Measurements from ENCODE around the gene PPP4R3B. TPM values are rescaled to one million over a fixed set of nuclear protein-coding genes. Genes with fewer than 3 reads are reported as not detected.
A peak's percentile ranks its signal among the peaks of the same experiment; 100 is the strongest.

Gene PPP4R3B
- total RNA-seq, 1 donor from 2014 or later, result 22.9 TPM

DNA sequence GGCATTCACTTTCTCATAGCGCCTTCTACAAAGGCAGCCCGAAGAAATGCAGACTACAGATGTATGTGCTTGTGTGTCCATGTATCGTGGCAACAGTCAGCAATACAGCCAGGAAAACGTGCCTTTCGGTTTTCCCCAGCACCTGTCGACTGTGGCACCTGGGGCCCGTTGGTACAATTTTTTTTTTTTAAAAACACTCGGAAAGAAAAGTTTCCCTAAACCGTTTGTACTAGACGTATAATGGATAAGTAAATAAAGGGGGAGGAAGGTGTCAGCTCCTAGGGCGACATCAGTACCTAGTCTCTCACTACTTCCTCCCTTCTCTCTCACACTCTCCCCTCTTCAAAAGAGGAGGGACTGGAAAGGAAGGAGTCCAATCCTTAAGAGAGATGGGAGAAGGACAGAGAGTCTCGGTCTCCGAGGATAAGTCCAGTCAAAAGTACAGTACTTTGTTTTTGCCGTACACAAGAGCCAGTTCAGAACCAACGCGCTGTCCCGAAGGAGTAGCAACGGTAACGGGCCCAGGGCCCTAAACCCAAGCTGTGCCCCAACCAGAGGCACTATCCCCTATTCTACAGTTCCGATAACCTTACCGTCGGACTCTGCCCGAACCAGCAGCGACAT is 759 bp downstream of the PPP4R3B start:
- H3K27ac ChIP-seq (replicated peaks), result peak overlapping the region; percentile 94
- no peaks in the 10 kb centered on the region for H3K27me3 ChIP-seq (ENCODE audit: low read depth)
- TF ChIP-seq, protein P1, sequence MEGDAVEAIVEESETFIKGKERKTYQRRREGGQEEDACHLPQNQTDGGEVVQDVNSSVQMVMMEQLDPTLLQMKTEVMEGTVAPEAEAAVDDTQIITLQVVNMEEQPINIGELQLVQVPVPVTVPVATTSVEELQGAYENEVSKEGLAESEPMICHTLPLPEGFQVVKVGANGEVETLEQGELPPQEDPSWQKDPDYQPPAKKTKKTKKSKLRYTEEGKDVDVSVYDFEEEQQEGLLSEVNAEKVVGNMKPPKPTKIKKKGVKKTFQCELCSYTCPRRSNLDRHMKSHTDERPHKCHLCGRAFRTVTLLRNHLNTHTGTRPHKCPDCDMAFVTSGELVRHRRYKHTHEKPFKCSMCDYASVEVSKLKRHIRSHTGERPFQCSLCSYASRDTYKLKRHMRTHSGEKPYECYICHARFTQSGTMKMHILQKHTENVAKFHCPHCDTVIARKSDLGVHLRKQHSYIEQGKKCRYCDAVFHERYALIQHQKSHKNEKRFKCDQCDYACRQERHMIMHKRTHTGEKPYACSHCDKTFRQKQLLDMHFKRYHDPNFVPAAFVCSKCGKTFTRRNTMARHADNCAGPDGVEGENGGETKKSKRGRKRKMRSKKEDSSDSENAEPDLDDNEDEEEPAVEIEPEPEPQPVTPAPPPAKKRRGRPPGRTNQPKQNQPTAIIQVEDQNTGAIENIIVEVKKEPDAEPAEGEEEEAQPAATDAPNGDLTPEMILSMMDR (IDR thresholded peaks at IDR 0.05; ENCODE audit: borderline replicate concordance), result no peak
- H3K4me3 ChIP-seq, result peak overlapping the region; percentile 87
- no peaks in the 10 kb centered on the region for H3K9me3 ChIP-seq (replicated peaks)
- H3K4me1 ChIP-seq, result peaks cover 79% of the 10 kb centered on the region
- intact Hi-C loops (cut with micrococcal nuclease), result no loop called here
- no peak for DNase-seq
- peaks cover 40% of the 10 kb centered on the region for H3K36me3 ChIP-seq

DNA sequence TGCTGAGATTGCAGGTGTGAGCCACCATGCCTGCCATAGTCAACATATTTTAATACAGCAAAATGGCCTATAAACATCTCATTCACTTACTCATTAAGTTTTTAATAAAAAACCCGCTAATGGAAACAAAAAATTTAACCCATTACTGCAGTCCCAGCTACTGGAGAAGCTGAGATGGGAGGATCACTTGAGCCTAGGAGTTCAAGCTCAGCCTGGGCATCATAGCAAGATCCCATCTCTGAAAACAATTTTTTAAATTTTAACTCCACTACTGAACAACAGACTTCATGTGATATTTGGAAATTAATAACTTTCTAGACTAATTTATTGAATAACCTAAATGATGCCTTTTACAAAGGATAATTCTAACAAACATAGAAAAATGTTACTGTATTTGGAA is 5.4 kb downstream of the PPP4R3B start:
- Histone ChIP-seq H3K9me3 (replicated peaks) (no peaks in the 10 kb centered on the region), H3K27ac (replicated peaks) (no peak overlapping the region), H3K4me1 (peaks cover 66% of the 10 kb centered on the region), H3K27me3 (ENCODE audit: low read depth) (no peaks in the 10 kb centered on the region), H3K36me3 (peaks cover 44% of the 10 kb centered on the region), H3K4me3 (no peak overlapping the region)
- DNase-seq, result no peak
- TF ChIP-seq, protein P1 (IDR thresholded peaks at IDR 0.05; ENCODE audit: borderline replicate concordance), result no peak
- intact Hi-C loops (cut with micrococcal nuclease), result no loop called here

DNA sequence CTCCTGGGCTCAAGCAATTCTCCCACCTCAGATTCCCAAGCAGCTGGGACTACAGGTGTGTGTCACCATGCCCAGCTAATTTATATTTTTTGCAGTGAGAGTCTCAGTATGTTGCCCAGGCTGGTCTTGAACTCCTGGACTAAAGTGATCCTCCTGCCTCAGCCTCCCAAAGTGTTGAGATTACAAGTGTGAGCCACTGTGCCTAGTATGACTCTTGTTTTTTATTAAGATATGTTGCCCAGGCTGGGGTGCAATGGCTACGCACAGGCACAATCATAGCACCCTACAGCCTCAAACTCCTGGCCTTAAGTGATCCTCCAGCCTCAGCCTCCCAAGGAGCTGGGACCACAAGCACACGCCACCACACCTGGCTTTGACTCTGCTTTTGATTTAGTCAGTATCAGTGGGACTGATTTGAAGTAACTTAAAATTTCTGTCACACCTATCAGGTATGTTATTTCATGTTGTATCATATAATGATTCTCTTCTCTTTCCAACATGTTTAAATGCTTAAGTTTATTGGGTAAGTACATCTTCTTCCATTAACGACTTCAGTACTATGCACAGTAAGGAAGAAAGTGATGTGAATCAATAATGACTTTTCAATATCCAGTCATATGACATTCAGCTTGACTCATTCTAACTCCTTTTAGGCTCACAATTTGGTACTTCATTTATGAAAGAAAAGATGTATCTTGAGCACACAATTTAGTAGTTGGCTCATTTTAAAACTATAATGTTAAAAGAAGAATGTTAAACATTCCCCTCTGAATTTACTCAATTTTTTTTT is 6.3 kb downstream of the PPP4R3B start:
- Histone ChIP-seq H3K27ac (replicated peaks) (no peak overlapping the region), H3K4me1 (peaks cover 58% of the 10 kb centered on the region)
- TF ChIP-seq, protein P1 (IDR thresholded peaks at IDR 0.05; ENCODE audit: borderline replicate concordance), result no peak

DNA sequence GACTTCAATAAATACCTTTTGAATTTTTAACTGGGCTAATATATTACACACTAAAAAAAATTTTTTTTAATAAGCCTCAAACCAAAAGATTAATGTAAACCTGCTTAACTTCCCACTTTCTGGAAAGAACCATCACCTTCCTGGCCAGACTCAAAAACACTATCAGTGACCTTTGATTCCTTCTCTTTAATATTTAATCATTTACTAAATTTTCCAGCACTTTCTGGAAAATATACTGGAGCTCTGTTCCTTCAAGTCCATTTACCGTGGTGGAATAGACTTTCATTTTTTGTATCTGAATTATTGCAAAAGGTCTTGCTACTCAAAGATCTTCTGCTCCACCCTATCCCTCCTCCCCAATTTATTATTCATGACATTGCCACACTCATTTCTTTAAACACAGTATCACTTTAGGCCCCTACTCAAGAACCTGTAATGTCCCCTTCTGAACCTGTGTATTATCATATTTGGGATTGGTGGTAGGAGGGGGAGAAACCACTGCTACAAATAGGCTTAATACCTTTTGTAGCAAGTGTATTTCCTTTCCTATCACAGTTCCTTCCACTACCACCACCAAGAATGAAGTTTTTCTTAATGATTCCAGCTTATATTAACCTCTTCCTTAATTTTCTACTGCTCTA is 7.4 kb downstream of the PPP4R3B start:
- Histone ChIP-seq H3K36me3 (peaks cover 45% of the 10 kb centered on the region), H3K4me1 (peaks cover 47% of the 10 kb centered on the region)
- intact Hi-C loops (cut with micrococcal nuclease), result no loop called here

More for the DNA sequence above, 6.3 kb downstream of the PPP4R3B start:
- no peaks in the 10 kb centered on the region for H3K27me3 ChIP-seq (ENCODE audit: low read depth)
- DNase-seq, result no peak
- no peaks in the 10 kb centered on the region for H3K9me3 ChIP-seq (replicated peaks)
- intact Hi-C loops (cut with micrococcal nuclease), result no loop called here
- peaks cover 48% of the 10 kb centered on the region for H3K36me3 ChIP-seq
- no peak overlapping the region for H3K4me3 ChIP-seq

DNA sequence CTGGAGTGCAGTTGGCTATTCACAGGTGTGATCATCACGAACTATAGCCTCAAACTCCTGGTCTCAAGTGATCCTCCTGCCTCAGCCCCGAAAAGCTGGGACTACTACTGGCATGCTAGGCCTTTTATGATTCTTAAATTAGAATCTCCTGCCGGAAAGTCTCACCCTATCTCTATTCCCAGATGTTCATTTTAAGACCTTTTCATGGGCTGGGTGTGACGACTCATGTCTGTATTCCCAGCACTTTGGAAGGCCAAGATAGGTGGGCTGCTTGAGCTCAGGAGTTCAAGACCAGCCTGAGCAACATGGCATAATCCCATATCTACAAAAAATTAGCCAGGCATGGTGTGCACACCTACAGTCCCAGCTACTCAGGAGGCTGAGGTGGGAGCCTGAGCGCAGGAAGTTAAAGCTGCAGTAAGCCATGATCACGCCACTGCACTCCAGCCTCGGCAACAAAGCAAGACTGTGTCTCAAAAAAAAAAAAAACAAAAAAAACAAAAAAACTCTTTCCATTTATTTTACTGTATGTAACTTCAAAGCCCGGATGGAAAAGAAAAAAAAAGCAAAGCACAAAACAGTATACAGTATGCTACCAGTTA is 8.1 kb downstream of the PPP4R3B start:
- TF ChIP-seq, protein P1 (IDR thresholded peaks at IDR 0.05; ENCODE audit: borderline replicate concordance), result no peak
- Histone ChIP-seq H3K4me3 (no peak overlapping the region), H3K4me1 (peaks cover 45% of the 10 kb centered on the region), H3K27me3 (ENCODE audit: low read depth) (no peaks in the 10 kb centered on the region), H3K9me3 (replicated peaks) (no peaks in the 10 kb centered on the region), H3K27ac (replicated peaks) (no peak overlapping the region), H3K36me3 (peaks cover 37% of the 10 kb centered on the region)
- intact Hi-C loops (cut with micrococcal nuclease), result no loop called here
- no peak for DNase-seq

More for the DNA sequence above, 7.4 kb downstream of the PPP4R3B start:
- no peak for DNase-seq
- Histone ChIP-seq H3K4me3 (no peak overlapping the region), H3K9me3 (replicated peaks) (no peaks in the 10 kb centered on the region), H3K27ac (replicated peaks) (no peak overlapping the region), H3K27me3 (ENCODE audit: low read depth) (no peaks in the 10 kb centered on the region)
- TF ChIP-seq, protein P1 (IDR thresholded peaks at IDR 0.05; ENCODE audit: borderline replicate concordance), result no peak
